HEK293T (cell line): ENCODE measurements around the gene BFAR.
"Not testable (repeated sequence)": the region's sequence is repeated elsewhere in the genome, so short reads cannot be mapped to it uniquely, and the experiment has no call there.

Experiments used
- CTCF ChIA-PET: fragments of 350-600 bp; formaldehyde crosslinking; extraction: SDS; loops from one replicate; lab custom pipeline; 2021; ENCODE audit warnings: antibody characterized with exemption, inconsistent platforms; lab: Yijun Ruan, JAX
- POLR2A ChIA-PET: fragments of 350-600 bp; formaldehyde crosslinking; extraction: SDS; loops from one replicate; lab custom pipeline; 2020; ENCODE audit warnings: antibody characterized with exemption, inconsistent platforms; lab: Yijun Ruan, JAX
- DNase-seq: peaks from one replicate; pipeline ENCODE4 v3.0.0; 2012; ENCODE audit warnings: mixed read lengths; ENCODE audit errors: extremely low spot score
- ARNT ChIP-seq: fragments of 450-650 bp; IDR thresholded peaks from 2 replicates; pipeline ENCODE4 v1.6.1; 2017; ENCODE audit warnings: mild to moderate bottlenecking
- BHLHE40 ChIP-seq: fragments of 450-650 bp; IDR thresholded peaks from 2 replicates; pipeline ENCODE4 v1.6.1; 2016; ENCODE audit warnings: mild to moderate bottlenecking, moderate library complexity, borderline replicate concordance
- CTBP1 ChIP-seq: fragments of 450-650 bp; IDR thresholded peaks from 2 replicates; pipeline ENCODE4 v1.6.1; 2016; ENCODE audit warnings: borderline replicate concordance
- ELF4 ChIP-seq: fragments of 450-650 bp; IDR thresholded peaks from 2 replicates; pipeline ENCODE4 v1.6.1; 2017; ENCODE audit warnings: antibody characterized with exemption
- FOXA1 ChIP-seq: fragments of 450-650 bp; IDR thresholded peaks from 2 replicates; pipeline ENCODE4 v1.6.1; 2016; ENCODE audit warnings: mild to moderate bottlenecking
- FOXK2 ChIP-seq: fragments of 450-650 bp; IDR thresholded peaks from 2 replicates; pipeline ENCODE4 v1.6.1; 2016; ENCODE audit warnings: mild to moderate bottlenecking
- FOXM1 ChIP-seq: fragments of 450-650 bp; IDR thresholded peaks from 2 replicates; pipeline ENCODE4 v1.6.1; 2017; ENCODE audit warnings: mild to moderate bottlenecking, borderline replicate concordance
- HDGF ChIP-seq: fragments of 450-650 bp; IDR thresholded peaks from 2 replicates; pipeline ENCODE4 v1.6.1; 2017; ENCODE audit warnings: antibody characterized with exemption, borderline replicate concordance
- L3MBTL2 ChIP-seq: fragments of 450-650 bp; conservative IDR thresholded peaks from 2 replicates; pipeline ENCODE4 v1.6.1; 2016; ENCODE audit warnings: mild to moderate bottlenecking
- LEF1 ChIP-seq: fragments of 450-650 bp; IDR thresholded peaks from 2 replicates; pipeline ENCODE4 v1.6.1; 2017; ENCODE audit warnings: mild to moderate bottlenecking, borderline replicate concordance
- NFRKB ChIP-seq: fragments of 450-650 bp; IDR thresholded peaks from 2 replicates; pipeline ENCODE4 v1.6.1; 2016; ENCODE audit warnings: mild to moderate bottlenecking, moderate library complexity
- PKNOX1 ChIP-seq: fragments of 450-650 bp; IDR thresholded peaks from 2 replicates; pipeline ENCODE4 v1.6.1; 2016
- SP1 ChIP-seq: fragments of 450-650 bp; IDR thresholded peaks from 2 replicates; pipeline ENCODE4 v1.6.1; 2017
- SUZ12 ChIP-seq: fragments of 450-650 bp; IDR thresholded peaks from 2 replicates; pipeline ENCODE4 v1.6.1; 2016; ENCODE audit warnings: mild to moderate bottlenecking
- TARDBP ChIP-seq: fragments of 450-650 bp; IDR thresholded peaks from 2 replicates; pipeline ENCODE4 v1.6.1; 2016
- ZNF384 ChIP-seq: fragments of 450-650 bp; IDR thresholded peaks from 2 replicates; pipeline ENCODE4 v1.6.1; 2016

The BFAR gene

GRCh38 chr16:14634389-14634725, 1.6 kb downstream of the BFAR start:
- TF ChIP-seq ELF4: no peak
- TF ChIP-seq BHLHE40: no peak
- TF ChIP-seq L3MBTL2: no peak
- no peak for TF ChIP-seq FOXK2
- no peak for TF ChIP-seq FOXM1
- ChIA-PET POLR2A (interaction anchor here (0.7 to 1.0 kb wide), 2 partner anchors 9 to 30 kb away, joined by 3 read pairs; no protein-coding TSS in a partner anchor), CTCF (no interaction called here)
- DNase-seq: no peak

GRCh38 chr16:14635395-14636165, 2.8 kb downstream of the BFAR start:
- POLR2A ChIA-PET: no interaction called here
- no peak for DNase-seq
- TF ChIP-seq HDGF (no peak), CTBP1 (no peak), SP1 (no peak), ARNT (no peak), TARDBP (no peak), ELF4 (no peak), FOXA1 (no peak), FOXK2 (no peak), PKNOX1 (no peak), SUZ12 (no peak), NFRKB (no peak), LEF1 (no peak), FOXM1 (no peak), ZNF384 (no peak)
- CTCF ChIA-PET: no interaction called here

- DNase-seq, POLR2A ChIA-PET: not testable (repeated sequence)
These were observed 3.6 kb downstream of the BFAR start for GRCh38 chr16:14636179-14636950.

GRCh38 chr16:14636951-14637240, 4.1 kb downstream of the BFAR start:
- CTCF ChIA-PET: interaction anchor here (0.6 kb wide), 1 partner anchor 16 kb away, joined by 4 read pairs; no protein-coding TSS in a partner anchor
- DNase-seq, POLR2A ChIA-PET: not testable (repeated sequence)

More at GRCh38 chr16:14636179-14636950, 3.6 kb downstream of the BFAR start:
- CTCF ChIA-PET: not testable (repeated sequence)

GRCh38 chr16:14640538-14640937, 7.8 kb downstream of the BFAR start:
- TF ChIP-seq SP1 (no peak), TARDBP (no peak), L3MBTL2 (no peak), ELF4 (no peak), NFRKB (no peak), HDGF (no peak), FOXM1 (no peak), ZNF384 (no peak), LEF1 (no peak), BHLHE40 (no peak), FOXA1 (no peak)
- ChIA-PET CTCF (no interaction called here), POLR2A (no interaction called here)
- no peak for DNase-seq

GRCh38 chr16:14641206-14641605, 8.5 kb downstream of the BFAR start:
- TF ChIP-seq FOXK2: no peak
- no peak for TF ChIP-seq LEF1
- no peak for TF ChIP-seq PKNOX1
- TF ChIP-seq ELF4: no peak
- no peak for TF ChIP-seq ZNF384
- no peak for TF ChIP-seq L3MBTL2
- TF ChIP-seq CTBP1: no peak
- no peak for TF ChIP-seq HDGF
- no peak for TF ChIP-seq ARNT
- TF ChIP-seq FOXM1: no peak
- no peak for TF ChIP-seq BHLHE40
- CTCF ChIA-PET: no interaction called here
- POLR2A ChIA-PET: no interaction called here
- DNase-seq: no peak

GRCh38 chr16:14641926-14642325, 9.2 kb downstream of the BFAR start:
- no peak for DNase-seq
- ChIA-PET POLR2A (no interaction called here), CTCF (no interaction called here)
- no peak for TF ChIP-seq NFRKB
- no peak for TF ChIP-seq TARDBP
- TF ChIP-seq PKNOX1: no peak
- no peak for TF ChIP-seq SP1
- no peak for TF ChIP-seq L3MBTL2
- TF ChIP-seq BHLHE40: no peak
- no peak for TF ChIP-seq SUZ12
